ENCODE results near the gene ZNF408.

ZNF408 gene

DNA sequence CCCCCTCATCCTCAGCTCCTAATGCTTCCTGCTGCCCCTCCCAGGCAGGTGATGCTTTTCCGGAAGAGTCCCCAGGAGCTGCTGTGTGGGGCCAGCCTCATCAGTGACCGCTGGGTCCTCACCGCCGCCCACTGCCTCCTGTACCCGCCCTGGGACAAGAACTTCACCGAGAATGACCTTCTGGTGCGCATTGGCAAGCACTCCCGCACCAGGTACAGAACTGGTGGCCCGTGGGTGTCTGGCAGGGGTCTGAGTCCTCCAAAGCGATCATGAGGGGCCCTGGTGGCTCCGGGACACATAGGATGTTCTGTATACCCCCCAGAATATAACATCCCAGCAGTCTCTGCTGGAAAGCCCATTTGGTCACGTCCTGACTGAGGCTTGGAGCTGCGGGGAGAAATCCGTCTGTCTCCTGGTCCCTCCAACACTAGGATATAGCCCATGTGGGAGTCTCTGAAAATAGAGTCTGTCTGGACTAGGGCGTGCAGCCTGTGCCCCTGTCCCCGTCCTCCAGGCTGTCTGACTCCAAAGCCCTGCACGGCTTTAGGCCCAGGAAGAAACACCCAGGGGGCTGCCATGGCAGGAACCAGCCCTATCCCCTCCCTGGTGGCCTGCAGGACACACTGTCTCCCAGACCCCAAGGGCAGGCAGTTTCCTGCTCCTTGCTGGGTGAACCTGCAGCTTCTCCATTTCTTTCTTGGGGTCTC, 27.3 kb downstream of the ZNF408 start:
- DNase-seq (ENCODE audit: low read depth, low spot score) = no peak

DNA sequence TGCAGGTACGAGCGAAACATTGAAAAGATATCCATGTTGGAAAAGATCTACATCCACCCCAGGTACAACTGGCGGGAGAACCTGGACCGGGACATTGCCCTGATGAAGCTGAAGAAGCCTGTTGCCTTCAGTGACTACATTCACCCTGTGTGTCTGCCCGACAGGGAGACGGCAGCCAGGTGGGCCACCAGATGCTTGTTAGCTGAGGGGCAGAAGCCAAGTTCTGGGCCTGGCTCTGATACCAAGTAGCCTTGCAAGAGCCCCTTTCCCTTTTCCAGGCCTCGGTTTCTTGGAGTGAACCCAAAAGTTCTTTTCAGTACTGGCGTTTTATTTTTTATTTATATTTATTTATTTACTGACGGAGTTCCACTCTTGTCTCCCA, 27.8 kb downstream of the ZNF408 start:
- DNase-seq (ENCODE audit: low read depth, low spot score) = no peak

DNA sequence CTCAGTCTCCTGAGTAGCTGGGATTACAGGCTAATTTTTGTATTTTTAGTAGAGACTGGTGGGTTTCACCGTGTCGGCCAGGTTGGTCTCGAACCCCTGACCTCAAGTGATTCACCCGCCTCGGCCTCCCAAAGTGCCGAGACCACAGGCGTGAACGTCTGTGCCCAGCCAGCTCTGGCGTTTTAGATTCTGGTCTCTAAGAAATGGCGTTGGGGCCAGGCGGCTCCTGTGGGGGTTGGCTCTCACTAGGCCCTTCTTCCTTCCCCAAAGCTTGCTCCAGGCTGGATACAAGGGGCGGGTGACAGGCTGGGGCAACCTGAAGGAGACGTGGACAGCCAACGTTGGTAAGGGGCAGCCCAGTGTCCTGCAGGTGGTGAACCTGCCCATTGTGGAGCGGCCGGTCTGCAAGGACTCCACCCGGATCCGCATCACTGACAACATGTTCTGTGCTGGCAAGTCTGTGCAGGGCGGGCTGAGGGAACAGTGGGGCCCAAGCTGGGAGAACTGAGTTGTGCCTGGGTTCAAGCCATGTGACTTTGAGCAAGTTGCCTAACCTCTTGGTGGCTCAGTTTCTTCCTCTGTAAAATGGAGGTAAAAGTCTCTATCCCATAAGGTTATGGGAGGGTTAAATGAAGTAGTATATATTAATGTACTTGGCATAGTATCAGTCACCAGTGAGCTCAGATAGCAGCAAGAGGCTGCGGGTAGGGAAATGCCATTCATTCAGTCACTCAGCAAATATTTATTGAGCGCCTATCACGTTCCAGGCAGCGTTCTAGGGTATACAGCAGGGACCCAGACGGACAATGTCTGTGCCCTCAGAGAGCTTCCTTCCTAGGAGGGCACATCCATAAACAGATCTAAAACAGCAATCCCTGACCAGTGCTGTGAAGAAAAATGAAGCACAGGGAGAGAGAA, 28.5 kb downstream of the ZNF408 start:
- no peak for DNase-seq (ENCODE audit: low read depth, low spot score)

DNA sequence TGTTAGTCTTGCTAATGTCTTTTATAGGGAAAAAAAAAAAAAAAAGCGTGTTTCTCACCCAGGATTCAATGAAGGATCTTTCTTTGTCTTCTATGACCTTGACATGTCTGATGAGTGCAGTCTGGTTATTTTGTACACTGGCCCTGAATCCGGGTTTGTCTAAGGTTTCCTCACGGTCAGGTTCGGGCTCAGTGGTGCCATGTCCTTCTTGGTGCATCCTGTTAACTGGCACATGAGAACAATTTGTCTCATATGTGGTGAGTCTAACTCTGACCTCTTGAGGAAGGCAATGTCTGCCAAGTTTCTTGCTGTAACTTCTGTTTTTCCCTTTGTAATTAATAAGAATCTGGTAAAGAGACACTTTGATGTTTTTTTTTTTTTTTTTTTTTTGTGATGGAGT, 30.7 kb downstream of the ZNF408 start:
- DNase-seq (ENCODE audit: low read depth, low spot score) = no peak

DNA sequence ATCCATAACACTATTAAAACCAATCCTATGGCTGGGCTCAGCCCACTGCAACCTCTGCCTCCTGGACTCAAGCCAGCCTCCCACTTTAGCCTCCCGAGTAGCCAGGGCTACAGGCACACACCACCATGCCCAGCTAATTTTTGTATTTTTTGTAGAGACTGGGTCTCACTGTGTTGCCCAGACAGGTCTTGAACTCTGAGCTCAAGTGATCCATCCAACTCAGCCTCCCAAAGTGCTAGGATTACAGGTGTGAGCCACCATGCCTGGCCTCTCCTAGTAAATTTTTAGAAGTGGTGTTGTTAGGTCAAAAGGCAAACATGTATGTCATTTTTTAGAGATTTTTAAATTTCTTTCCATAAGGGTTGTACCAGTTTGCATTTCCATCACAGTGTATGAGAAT, 32.4 kb downstream of the ZNF408 start:
- no peak for DNase-seq (ENCODE audit: low read depth, low spot score)

DNA sequence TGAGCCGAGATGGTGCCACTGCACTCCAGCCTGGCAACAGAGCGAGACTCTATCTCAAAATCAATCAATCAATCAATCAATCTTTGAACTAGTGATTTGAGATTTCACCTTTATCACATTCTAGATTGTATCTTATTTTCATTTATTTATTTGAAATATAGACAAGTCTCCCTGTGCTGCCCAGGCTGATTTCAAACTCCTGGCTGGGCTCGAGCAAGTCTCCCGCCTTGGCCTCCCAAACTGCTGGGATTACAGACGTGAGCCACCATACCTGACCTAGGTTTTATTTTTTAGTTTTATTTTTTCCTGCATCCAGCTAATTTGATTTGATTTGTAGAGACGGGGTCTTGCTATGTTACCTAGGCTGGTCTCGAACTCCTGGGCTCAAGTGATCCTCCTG, 35.3 kb downstream of the ZNF408 start:
- DNase-seq (ENCODE audit: low read depth, low spot score) = no peak

DNA sequence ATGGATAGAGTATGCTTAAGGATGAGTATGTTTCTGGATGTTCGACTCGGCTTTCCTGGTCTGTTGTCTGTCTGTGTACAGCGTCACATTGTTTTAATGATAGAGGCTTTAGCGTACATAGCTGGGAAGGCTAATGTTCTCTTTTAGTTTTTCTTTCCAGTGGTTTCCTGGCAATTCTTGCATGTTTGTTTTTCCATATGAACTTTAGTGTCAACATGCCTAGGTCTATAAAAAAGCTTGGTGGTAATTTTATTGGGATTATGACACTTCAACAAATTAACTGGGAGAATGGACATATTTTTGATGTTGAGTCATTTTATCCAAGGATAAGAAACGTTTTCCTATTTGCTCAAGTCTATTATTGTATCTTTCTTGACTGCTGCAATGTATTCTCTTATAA, 35.8 kb downstream of the ZNF408 start:
- no peak for DNase-seq (ENCODE audit: low read depth, low spot score)

DNA sequence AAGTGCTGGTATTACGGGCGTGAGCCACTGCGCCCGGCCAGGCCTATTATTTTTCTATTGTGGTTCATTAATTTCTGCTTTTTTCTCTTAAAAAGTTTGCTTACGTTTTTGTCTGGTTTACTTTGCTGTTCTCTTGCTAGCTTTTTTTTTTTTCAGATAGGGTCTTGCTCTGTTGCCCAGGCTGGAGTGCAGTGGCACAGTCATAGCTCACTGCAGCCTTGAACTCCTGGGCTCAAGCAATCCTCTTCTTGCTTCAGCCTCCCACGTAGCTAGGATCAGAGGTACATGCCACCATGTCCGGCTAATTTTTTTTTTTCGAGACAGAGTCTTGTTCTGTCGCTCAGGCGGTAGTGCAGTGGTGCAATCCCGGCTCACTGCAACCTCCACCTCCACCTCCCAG, 36.9 kb downstream of the ZNF408 start:
- DNase-seq (ENCODE audit: low read depth, low spot score) = no peak

DNA sequence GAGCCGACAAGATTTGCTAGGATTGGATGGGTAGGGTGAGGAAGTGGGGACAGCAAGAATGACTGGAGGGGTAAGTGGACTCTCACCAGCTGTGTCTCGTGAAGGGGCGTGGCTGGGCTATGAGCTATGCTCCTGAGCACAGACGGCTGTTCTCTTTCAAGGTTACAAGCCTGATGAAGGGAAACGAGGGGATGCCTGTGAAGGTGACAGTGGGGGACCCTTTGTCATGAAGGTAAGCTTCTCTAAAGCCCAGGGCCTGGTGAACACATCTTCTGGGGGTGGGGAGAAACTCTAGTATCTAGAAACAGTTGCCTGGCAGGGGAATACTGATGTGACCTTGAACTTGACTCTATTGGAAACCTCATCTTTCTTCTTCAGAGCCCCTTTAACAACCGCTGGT, 38.1 kb downstream of the ZNF408 start:
- no peak for DNase-seq (ENCODE audit: low read depth, low spot score)

DNA sequence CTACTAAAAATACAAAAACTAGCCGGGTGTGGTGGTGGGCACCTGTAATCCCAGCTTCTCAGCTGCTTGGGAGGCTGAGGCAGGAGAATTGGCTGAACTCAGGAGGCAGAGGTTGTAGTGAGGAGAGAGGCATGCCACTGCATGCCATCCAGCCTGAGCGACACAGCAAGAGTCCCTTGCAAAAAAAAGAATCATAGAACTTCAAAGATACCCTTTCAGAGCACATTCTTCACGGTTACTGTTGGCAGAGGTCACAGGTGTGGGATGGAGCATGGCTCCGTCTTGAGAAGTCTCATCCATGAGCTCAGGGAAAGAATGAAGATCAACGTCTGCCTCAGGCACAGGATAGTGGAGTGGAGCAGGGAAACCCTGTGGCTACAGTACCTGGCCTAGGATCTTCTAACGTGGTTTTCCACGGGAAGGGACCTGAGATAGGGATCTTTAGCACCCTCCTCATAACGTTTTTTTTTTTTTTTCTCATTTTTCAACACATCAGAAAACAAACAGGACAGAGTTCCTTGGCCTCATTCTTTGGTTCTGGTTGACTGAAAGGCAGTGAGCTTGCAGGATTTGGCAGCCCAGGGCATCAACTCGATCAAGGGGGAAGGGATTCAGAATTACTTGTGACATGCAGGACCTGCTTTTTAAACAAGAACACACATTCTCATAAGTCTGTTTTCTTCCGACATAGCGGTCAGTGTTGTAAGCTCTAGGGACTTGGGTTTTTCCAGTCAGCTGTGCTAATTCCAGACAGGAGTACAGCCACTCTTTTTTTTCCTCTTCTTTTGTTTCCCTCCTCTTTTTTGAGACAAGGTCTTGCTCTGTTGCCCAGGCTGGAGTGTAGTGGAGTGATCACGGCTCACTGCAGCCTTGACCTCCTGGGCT, 41.0 kb downstream of the ZNF408 start:
- no peak for DNase-seq (ENCODE audit: low read depth, low spot score)

DNA sequence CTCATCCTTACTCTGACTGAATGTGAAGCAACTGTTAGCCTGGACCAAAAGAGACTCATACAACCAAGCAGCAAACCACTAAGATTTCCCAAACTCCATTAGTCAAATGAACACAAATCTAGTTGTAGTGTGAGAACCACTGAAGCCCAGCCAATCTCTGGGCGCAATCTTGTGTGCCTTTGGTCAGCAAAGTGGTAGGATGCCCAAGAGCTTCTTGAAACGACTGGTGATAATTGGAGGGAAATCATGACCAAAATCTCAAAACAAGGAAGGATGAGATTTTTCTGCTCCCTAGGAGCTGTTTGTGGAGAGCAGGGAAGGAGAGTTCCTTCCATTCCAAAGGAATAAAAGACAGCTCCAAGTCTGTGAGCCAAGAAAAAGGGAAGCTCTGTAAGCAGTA, 42.2 kb downstream of the ZNF408 start:
- DNase-seq (ENCODE audit: low read depth, low spot score) = no peak

DNA sequence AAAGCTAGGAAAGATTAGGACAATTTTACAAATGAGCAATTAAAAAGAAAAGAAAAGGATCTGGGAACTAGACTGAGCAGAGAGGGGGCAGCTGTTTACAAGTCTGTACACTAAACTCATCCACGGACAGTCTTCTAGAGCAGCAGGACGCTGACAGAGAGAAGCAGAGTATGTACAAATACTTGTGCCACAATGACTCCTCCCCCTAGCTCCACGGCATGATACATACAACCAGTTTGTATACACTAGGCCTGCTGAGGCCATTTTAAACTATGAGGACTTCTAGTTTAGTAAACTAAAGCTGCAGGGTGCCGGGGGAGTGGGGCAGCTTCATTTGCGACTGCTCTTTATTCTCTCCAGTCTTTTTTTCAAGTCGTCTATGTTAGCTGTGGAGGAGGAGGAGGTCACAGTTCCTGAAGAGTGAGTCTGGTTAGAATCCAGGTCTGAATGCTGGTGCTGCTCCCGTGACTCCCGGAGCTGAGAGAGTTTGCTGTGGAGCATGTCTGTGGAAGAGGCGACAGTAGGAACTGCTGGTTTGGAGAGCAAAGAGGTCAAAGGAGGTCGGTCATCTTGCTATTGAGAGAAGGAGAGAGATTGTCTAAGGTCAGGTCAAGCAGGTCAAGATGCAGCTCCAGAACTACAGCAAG, 43.0 kb downstream of the ZNF408 start:
- DNase-seq (ENCODE audit: low read depth, low spot score) = no peak

DNA sequence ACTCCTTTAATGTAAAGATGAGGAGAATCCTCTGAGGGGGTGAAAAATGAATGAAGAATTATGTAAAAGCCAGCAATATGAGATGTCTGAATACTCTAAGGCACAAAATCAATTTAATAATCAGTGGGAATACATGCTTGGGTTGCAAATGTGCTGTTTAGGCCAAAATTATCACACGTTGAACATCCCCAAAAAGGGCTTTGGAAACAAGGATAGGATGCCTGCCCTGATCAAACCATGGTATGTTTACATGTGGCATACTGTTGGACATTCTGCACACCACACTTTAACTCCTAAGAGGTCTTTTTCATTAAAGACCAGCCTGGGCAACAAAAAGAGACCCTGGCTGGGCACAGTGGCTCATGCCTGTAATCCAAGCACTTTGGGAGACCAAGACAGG, 44.5 kb downstream of the ZNF408 start:
- no peak for DNase-seq (ENCODE audit: low read depth, low spot score)

DNA sequence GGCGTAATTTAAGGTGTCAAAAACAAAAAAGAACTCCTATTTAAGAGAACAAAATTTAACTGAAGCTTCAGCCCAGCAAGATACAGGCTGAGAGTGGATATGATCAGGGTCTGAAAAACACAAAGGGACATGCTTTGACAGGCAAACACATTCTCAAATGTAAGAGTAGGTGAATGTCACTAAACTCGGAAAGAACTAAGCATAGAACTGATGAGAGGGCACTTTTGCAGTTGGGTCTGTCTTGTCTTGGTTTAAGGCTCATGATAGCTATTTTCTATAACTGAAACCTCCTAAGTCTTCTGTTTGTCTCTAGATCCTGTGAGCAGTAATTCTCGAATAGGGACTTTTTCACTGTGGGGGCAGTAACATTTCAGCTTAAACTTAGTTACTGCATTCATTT, 45.2 kb downstream of the ZNF408 start:
- DNase-seq (ENCODE audit: low read depth, low spot score) = no peak

DNA sequence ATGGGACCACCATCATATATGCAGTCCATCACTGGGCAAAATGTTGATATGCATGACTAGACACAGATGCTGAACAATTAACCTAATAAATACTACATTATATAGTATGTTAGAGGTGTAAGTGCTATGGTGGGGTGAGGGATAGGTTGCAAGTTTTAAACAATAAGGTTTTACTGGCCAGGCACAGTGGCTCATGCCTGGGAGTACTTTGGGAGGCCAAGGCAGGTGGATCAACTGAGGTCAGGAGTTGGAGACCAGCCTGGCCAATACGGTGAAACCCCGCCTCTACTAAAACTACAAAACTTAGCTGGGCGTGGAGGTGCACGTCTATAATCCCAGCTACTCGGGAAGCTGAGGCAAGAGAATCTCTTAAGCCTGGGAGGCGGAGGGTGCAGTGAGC, 46.3 kb downstream of the ZNF408 start:
- DNase-seq (ENCODE audit: low read depth, low spot score) = no peak
